Activated T-helper 9 cell treated with anti-CD3 and anti-CD28 coated beads, Interleukin-2, amount 50 U/mL, for 16 hours (primary cell): Measurements from ENCODE around the gene SLC4A4.

ENCODE experiments used
- DNase-seq: peaks from one replicate; pipeline ENCODE4 v3.0.0-alpha.2; 2020; ENCODE audit warnings: low read depth

SLC4A4 gene

GRCh38 chr4:71470524-71470923 lies 131.7 kb downstream of the SLC4A4 start:
- no peak for DNase-seq

- DNase-seq: no peak
Observed at GRCh38 chr4:71472946-71473345, 134.1 kb downstream of the SLC4A4 start.

- DNase-seq: no peak
Observed at GRCh38 chr4:71473541-71474240, 134.9 kb downstream of the SLC4A4 start.

GRCh38 chr4:71474731-71475130 lies 135.9 kb downstream of the SLC4A4 start:
- DNase-seq: no peak

GRCh38 chr4:71476240-71476639 lies 137.4 kb downstream of the SLC4A4 start:
- no peak for DNase-seq

GRCh38 chr4:71486550-71487343 lies 147.9 kb downstream of the SLC4A4 start:
- DNase-seq: no peak

GRCh38 chr4:71487344-71487920 lies 148.6 kb downstream of the SLC4A4 start:
- no peak for DNase-seq

- no peak for DNase-seq
Observed at GRCh38 chr4:71494539-71494938, 155.7 kb downstream of the SLC4A4 start.

GRCh38 chr4:71495454-71495853 lies 156.6 kb downstream of the SLC4A4 start:
- DNase-seq: no peak

GRCh38 chr4:71497078-71497477 lies 158.3 kb downstream of the SLC4A4 start:
- DNase-seq: no peak

GRCh38 chr4:71498002-71498401 lies 159.2 kb downstream of the SLC4A4 start:
- no peak for DNase-seq

- no peak for DNase-seq
Observed at GRCh38 chr4:71498625-71499024, 159.8 kb downstream of the SLC4A4 start.

GRCh38 chr4:71501992-71502391 lies 163.2 kb downstream of the SLC4A4 start:
- DNase-seq: no peak

- no peak for DNase-seq
Observed at GRCh38 chr4:71518283-71518989, 179.6 kb downstream of the SLC4A4 start.

GRCh38 chr4:71520308-71520707 lies 181.5 kb downstream of the SLC4A4 start:
- DNase-seq: no peak

GRCh38 chr4:71520850-71521249 lies 182.0 kb downstream of the SLC4A4 start:
- no peak for DNase-seq

GRCh38 chr4:71524756-71525155 lies 185.9 kb downstream of the SLC4A4 start:
- no peak for DNase-seq

- DNase-seq: no peak
Observed at GRCh38 chr4:71526637-71527406, 188.0 kb downstream of the SLC4A4 start.

GRCh38 chr4:71532407-71532806 lies 193.6 kb downstream of the SLC4A4 start:
- no peak for DNase-seq

- no peak for DNase-seq
Observed at GRCh38 chr4:71533121-71533520, 194.3 kb downstream of the SLC4A4 start.

- DNase-seq: no peak
Observed at GRCh38 chr4:71537551-71538065, 198.8 kb downstream of the SLC4A4 start.

GRCh38 chr4:71538528-71538927 lies 199.7 kb downstream of the SLC4A4 start:
- no peak for DNase-seq
